ENCODE measurements around the gene PCSK1N.
"Not testable (repeated sequence)": the region's sequence is repeated elsewhere in the genome, so short reads cannot be mapped to it uniquely, and the experiment has no call there.

The PCSK1N gene

GRCh38 chrX:48835524-48836329, at the start of gene PCSK1N:
Gene PCSK1N, minus strand, starts transcription at chrX:48835610. Its CDS starts 78 bp downstream, at chrX:48835532.
- TF ChIP-seq, protein P1, sequence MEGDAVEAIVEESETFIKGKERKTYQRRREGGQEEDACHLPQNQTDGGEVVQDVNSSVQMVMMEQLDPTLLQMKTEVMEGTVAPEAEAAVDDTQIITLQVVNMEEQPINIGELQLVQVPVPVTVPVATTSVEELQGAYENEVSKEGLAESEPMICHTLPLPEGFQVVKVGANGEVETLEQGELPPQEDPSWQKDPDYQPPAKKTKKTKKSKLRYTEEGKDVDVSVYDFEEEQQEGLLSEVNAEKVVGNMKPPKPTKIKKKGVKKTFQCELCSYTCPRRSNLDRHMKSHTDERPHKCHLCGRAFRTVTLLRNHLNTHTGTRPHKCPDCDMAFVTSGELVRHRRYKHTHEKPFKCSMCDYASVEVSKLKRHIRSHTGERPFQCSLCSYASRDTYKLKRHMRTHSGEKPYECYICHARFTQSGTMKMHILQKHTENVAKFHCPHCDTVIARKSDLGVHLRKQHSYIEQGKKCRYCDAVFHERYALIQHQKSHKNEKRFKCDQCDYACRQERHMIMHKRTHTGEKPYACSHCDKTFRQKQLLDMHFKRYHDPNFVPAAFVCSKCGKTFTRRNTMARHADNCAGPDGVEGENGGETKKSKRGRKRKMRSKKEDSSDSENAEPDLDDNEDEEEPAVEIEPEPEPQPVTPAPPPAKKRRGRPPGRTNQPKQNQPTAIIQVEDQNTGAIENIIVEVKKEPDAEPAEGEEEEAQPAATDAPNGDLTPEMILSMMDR (IDR thresholded peaks at IDR 0.05; ENCODE audit: extremely low read depth, insufficient read depth, missing control alignments): no peak
- in situ Hi-C loops (cut with MboI; ENCODE audit: low pct_unique_long_range_greater_than_20kb, low sequenced_read_pairs, unreplicated experiment): no loop called here
- DNase-seq (ENCODE audit: low spot score): peak; percentile 42

DNA sequence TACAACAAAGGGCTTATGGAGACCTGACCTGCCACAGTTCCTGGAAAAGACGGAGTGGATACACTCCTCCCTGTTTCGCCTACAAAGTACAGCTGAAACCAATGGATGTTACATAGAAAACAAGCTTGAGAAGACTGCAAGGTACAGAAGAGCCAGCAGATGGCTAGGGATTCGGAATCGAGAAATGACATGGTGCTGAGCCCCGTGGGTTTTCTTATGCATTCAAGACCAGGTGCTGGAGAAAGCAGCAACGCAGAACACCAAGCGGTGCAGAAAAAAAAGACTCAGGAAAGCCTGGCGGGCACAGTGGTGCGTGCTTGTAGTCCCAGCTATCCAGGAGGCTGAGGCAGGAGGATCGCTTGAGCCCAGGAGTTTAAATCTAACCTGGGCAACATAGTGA, 48.3 kb upstream of the PCSK1N start:
- DNase-seq (ENCODE audit: low spot score): no peak
- in situ Hi-C loops (cut with MboI; ENCODE audit: low pct_unique_long_range_greater_than_20kb, low sequenced_read_pairs, unreplicated experiment): no loop called here
- TF ChIP-seq, protein P1 (IDR thresholded peaks at IDR 0.05; ENCODE audit: extremely low read depth, insufficient read depth, missing control alignments): no peak

GRCh38 chrX:48876944-48877343, 41.5 kb upstream of the PCSK1N start:
- in situ Hi-C loops (cut with MboI; ENCODE audit: low pct_unique_long_range_greater_than_20kb, low sequenced_read_pairs, unreplicated experiment); DNase-seq (ENCODE audit: low spot score): not testable (repeated sequence)

- in situ Hi-C loops (cut with MboI; ENCODE audit: low pct_unique_long_range_greater_than_20kb, low sequenced_read_pairs, unreplicated experiment); DNase-seq (ENCODE audit: low spot score): not testable (repeated sequence)
Observed at GRCh38 chrX:48872017-48872416, 36.6 kb upstream of the PCSK1N start.

DNA sequence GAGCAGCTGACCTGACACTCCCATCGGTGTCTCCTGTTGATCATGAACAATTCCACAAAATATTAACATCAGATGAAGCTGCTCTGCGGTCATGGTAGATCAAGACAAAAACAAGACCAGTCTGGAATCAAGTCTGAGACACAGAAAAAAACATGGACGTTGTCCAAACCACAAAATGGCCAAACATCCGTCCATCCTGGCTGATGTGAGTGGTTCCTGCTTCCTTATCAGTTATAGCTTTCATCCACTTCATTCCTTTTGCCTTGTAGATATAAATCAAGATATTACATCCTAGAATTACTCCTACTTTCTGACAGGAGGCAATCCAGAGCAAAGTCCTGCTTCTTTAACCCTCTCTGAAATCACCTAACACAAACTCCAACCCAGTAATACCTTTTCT, 28.8 kb upstream of the PCSK1N start:
- no peak for DNase-seq (ENCODE audit: low spot score)
- in situ Hi-C loops (cut with MboI; ENCODE audit: low pct_unique_long_range_greater_than_20kb, low sequenced_read_pairs, unreplicated experiment): no loop called here
- TF ChIP-seq, protein P1 (IDR thresholded peaks at IDR 0.05; ENCODE audit: extremely low read depth, insufficient read depth, missing control alignments): no peak

DNA sequence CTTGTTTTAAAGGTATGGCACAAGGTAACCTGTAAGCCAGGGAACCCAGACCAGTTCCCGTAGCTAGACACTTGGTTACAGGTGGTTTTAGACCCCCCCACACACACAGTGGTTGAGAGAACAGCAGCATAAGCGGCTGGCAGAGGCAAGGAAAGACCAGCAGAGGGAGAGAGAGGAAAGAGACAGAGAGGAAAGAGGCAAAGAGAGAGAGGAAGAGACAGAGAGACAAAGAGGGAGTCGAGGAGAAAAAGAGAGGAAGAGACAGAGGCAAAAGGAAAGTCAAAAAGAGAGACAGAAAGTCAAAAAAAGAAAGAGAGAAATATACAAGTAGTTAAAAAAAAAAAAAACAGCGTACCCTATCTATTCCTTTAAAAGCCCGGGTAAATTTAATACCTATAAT, 19.5 kb upstream of the PCSK1N start:
- in situ Hi-C loops (cut with MboI; ENCODE audit: low pct_unique_long_range_greater_than_20kb, low sequenced_read_pairs, unreplicated experiment): no loop called here
- DNase-seq (ENCODE audit: low spot score): no peak
- TF ChIP-seq, protein P1 (IDR thresholded peaks at IDR 0.05; ENCODE audit: extremely low read depth, insufficient read depth, missing control alignments): no peak

GRCh38 chrX:48854121-48854804, 18.9 kb upstream of the PCSK1N start:
- in situ Hi-C loops (cut with MboI; ENCODE audit: low pct_unique_long_range_greater_than_20kb, low sequenced_read_pairs, unreplicated experiment); DNase-seq (ENCODE audit: low spot score): not testable (repeated sequence)

DNA sequence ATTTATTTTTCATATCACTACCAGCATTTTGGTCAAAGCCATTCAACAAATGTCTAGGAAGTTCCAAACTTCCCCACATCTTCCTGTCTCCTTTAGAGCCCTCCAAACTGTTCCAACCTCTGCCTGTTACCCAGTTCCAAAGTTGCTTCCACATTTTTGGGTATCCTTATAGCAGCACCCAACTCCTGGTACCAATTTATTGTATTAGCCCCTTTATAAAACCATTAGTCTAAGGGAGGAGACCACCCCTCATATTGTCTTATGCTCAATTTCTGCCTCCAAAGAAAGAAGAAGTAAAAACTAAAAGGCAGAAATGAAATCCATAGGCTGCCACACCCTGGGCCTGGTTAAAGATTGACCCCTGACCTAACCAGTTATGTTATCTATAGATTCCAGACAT, 18.1 kb upstream of the PCSK1N start:
- in situ Hi-C loops (cut with MboI; ENCODE audit: low pct_unique_long_range_greater_than_20kb, low sequenced_read_pairs, unreplicated experiment): not testable (repeated sequence)

More for the DNA sequence above, 18.1 kb upstream of the PCSK1N start:
- DNase-seq (ENCODE audit: low spot score): not testable (repeated sequence)
